ENCODE measurements around the gene DISP2.

The DISP2 gene

GRCh38 chr15:40365624-40366456, 7.8 kb downstream of the DISP2 start:
- DNase-seq = no peak

- peak; percentile 45 to 78 for DNase-seq
Observed at GRCh38 chr15:40366457-40367370, 8.7 kb downstream of the DISP2 start.

GRCh38 chr15:40367371-40367685, 9.3 kb downstream of the DISP2 start:
- DNase-seq = no peak

- DNase-seq = peak in 1 of 2 experiments; percentile 34
Observed at GRCh38 chr15:40367686-40368611, 9.9 kb downstream of the DISP2 start.

- no peak for DNase-seq
Observed at GRCh38 chr15:40368719-40369473, 10.9 kb downstream of the DISP2 start.

- DNase-seq = no peak
Observed at GRCh38 chr15:40369474-40369869, 11.5 kb downstream of the DISP2 start.

GRCh38 chr15:40369971-40370370, 12.0 kb downstream of the DISP2 start:
- DNase-seq = no peak

- no peak for DNase-seq
Observed at GRCh38 chr15:40372981-40373380, 15.0 kb downstream of the DISP2 start.

- no peak for DNase-seq
Observed at GRCh38 chr15:40377606-40378005, 19.6 kb downstream of the DISP2 start.

- DNase-seq = no peak
Observed at GRCh38 chr15:40379374-40379773, 21.4 kb downstream of the DISP2 start.

- no peak for DNase-seq
Observed at GRCh38 chr15:40379853-40380252, 21.8 kb downstream of the DISP2 start.

- DNase-seq = no peak
Observed at GRCh38 chr15:40380636-40381035, 22.6 kb downstream of the DISP2 start.

GRCh38 chr15:40381818-40382529, 24.0 kb downstream of the DISP2 start:
- DNase-seq = no peak

GRCh38 chr15:40382580-40383456, 24.8 kb downstream of the DISP2 start, which contains the start of gene KNSTRN:
Gene KNSTRN, plus strand, starts transcription at chr15:40382721. Its CDS starts 115 bp downstream, at chr15:40382836.
- DNase-seq = peak; percentile 53 to 82

- DNase-seq = no peak
Observed at GRCh38 chr15:40386480-40386879, 28.5 kb downstream of the DISP2 start.

GRCh38 chr15:40388941-40389823, 31.2 kb downstream of the DISP2 start:
- DNase-seq = no peak

GRCh38 chr15:40389824-40390595, 32.0 kb downstream of the DISP2 start:
- no peak for DNase-seq

Measured in cerebellar nuclear complex (tissue), 1 donor.